WTC11 (cell line): ENCODE results near the gene UTS2B. TPM values are rescaled to one million over a fixed set of nuclear protein-coding genes. Genes with fewer than 3 reads are reported as not detected.

Experiments
- ATAC-seq: fragments of 200-7000 bp; cut with Tn5 transposase; 2 replicates; pipeline ENCODE4 v1.10.0; 2021; ENCODE audit warnings: mild to moderate bottlenecking, moderate library complexity
- CTCF ChIA-PET: fragments of 300-600 bp; sonication (Branson Sonifier 250); formaldehyde crosslinking; loops from one replicate; lab custom pipeline; 2021; ENCODE audit warnings: antibody characterized with exemption; lab: Charles Lee
- POLR2A ChIA-PET: fragments of 350-600 bp; sonication (Branson Sonifier 250); formaldehyde crosslinking; loops from one replicate; lab custom pipeline; 2021; ENCODE audit warnings: antibody characterized with exemption; lab: Charles Lee
- DNase-seq: peaks from one replicate; pipeline ENCODE4 v3.0.0; 2021; ENCODE audit warnings: low spot score
- H3K27ac Mint-ChIP-seq: 2 replicates; pipeline ENCODE4 v1.8.0; 2021; ENCODE audit warnings: mixed read lengths
- H3K27me3 Mint-ChIP-seq: 2 replicates; pipeline ENCODE4 v1.8.0; 2021; ENCODE audit warnings: low read depth, mild to moderate bottlenecking, moderate library complexity, mixed read lengths
- H3K36me3 Mint-ChIP-seq: 2 replicates; pipeline ENCODE4 v1.8.0; 2021; ENCODE audit warnings: mixed read lengths
- H3K4me1 Mint-ChIP-seq: 2 replicates; pipeline ENCODE4 v1.8.0; 2022; ENCODE audit warnings: mixed read lengths
- H3K4me3 Mint-ChIP-seq: 2 replicates; pipeline ENCODE4 v1.8.0; 2021; ENCODE audit warnings: mild to moderate bottlenecking, moderate library complexity, mixed read lengths
- H3K9me3 Mint-ChIP-seq: 2 replicates; pipeline ENCODE4 v1.8.0; 2021; ENCODE audit warnings: mixed read lengths
- CBFB ChIP-seq: sonication (generic); formaldehyde crosslinking; IDR thresholded peaks from 2 replicates; pipeline ENCODE4 v1.8.1; 2022; ENCODE audit warnings: mild to moderate bottlenecking, low read depth, missing genetic modification reagents
- FOXJ3 ChIP-seq: sonication (generic); formaldehyde crosslinking; IDR thresholded peaks from 2 replicates; pipeline ENCODE4 v1.9.0; 2021; ENCODE audit warnings: missing genetic modification reagents, mild to moderate bottlenecking, borderline replicate concordance
- FOXK1 ChIP-seq: sonication (generic); formaldehyde crosslinking; IDR thresholded peaks from 2 replicates; pipeline ENCODE4 v1.8.0; 2022; ENCODE audit warnings: mild to moderate bottlenecking, moderate library complexity, missing genetic modification reagents
- FOXP1 ChIP-seq: sonication (generic); formaldehyde crosslinking; IDR thresholded peaks from 2 replicates; pipeline ENCODE4 v1.8.0; 2022; ENCODE audit warnings: missing genetic modification reagents, mild to moderate bottlenecking, moderate library complexity, borderline replicate concordance
- GABPB1 ChIP-seq: sonication (generic); formaldehyde crosslinking; IDR thresholded peaks from 2 replicates; pipeline ENCODE4 v1.8.1; 2023; ENCODE audit warnings: mild to moderate bottlenecking, missing genetic modification reagents
- GRHL2 ChIP-seq: fragments of 250-450 bp; sonication (Bioruptor Pico); IDR thresholded peaks from 2 replicates; pipeline ENCODE4 v1.8.0; 2022; ENCODE audit warnings: mild to moderate bottlenecking, moderate library complexity; ENCODE audit not compliant: insufficient replicate concordance, severe bottlenecking
- HMGA2 ChIP-seq: fragments of 250-450 bp; sonication (Bioruptor Pico); IDR thresholded peaks from 2 replicates; pipeline ENCODE4 v1.4.0; 2021; ENCODE audit warnings: mild to moderate bottlenecking, moderate library complexity
- IRF2 ChIP-seq: sonication (generic); formaldehyde crosslinking; IDR thresholded peaks from 2 replicates; pipeline ENCODE4 v1.8.0; 2022; ENCODE audit warnings: low read depth, missing genetic modification reagents, borderline replicate concordance
- KAT7 ChIP-seq: sonication (generic); formaldehyde crosslinking; IDR thresholded peaks from 2 replicates; pipeline ENCODE4 v1.8.1; 2023; ENCODE audit warnings: missing genetic modification reagents, mild to moderate bottlenecking, borderline replicate concordance
- MYBL2 ChIP-seq: sonication (generic); formaldehyde crosslinking; IDR thresholded peaks from 2 replicates; pipeline ENCODE4 v1.8.1; 2023; ENCODE audit warnings: mild to moderate bottlenecking, moderate library complexity, missing genetic modification reagents
- NFE2L1 ChIP-seq: sonication (generic); formaldehyde crosslinking; IDR thresholded peaks from 2 replicates; pipeline ENCODE4 v1.8.1; 2023; ENCODE audit warnings: missing genetic modification reagents
- NFYB ChIP-seq: sonication (generic); formaldehyde crosslinking; conservative IDR thresholded peaks from 2 replicates; pipeline ENCODE4 v1.8.0; 2022; ENCODE audit warnings: low read depth, missing genetic modification reagents
- NR1H2 ChIP-seq: sonication (generic); formaldehyde crosslinking; IDR thresholded peaks from 2 replicates; pipeline ENCODE4 v1.9.0; 2021; ENCODE audit warnings: mild to moderate bottlenecking, moderate library complexity, missing genetic modification reagents
- NR3C1 ChIP-seq: sonication (generic); formaldehyde crosslinking; conservative IDR thresholded peaks from 2 replicates; pipeline ENCODE4 v1.8.1; 2023; ENCODE audit warnings: low read depth, mild to moderate bottlenecking, missing genetic modification reagents
- OVOL2 ChIP-seq: fragments of 250-450 bp; sonication (Bioruptor Pico); IDR thresholded peaks from 2 replicates; pipeline ENCODE4 v1.9.0; 2021; ENCODE audit warnings: mild to moderate bottlenecking, borderline replicate concordance
- RORB ChIP-seq: fragments of 250-450 bp; sonication (Bioruptor Pico); IDR thresholded peaks from 2 replicates; pipeline ENCODE4 v1.9.0; 2021; ENCODE audit warnings: mild to moderate bottlenecking
- SMAD3 ChIP-seq: sonication (generic); formaldehyde crosslinking; IDR thresholded peaks from 2 replicates; pipeline ENCODE4 v1.8.0; 2022; ENCODE audit warnings: missing genetic modification reagents, mild to moderate bottlenecking, borderline replicate concordance
- SOX15 ChIP-seq: fragments of 250-450 bp; sonication (Bioruptor Pico); IDR thresholded peaks from 2 replicates; pipeline ENCODE4 v1.9.0; 2021; ENCODE audit warnings: mild to moderate bottlenecking
- TEAD4 ChIP-seq: sonication (generic); formaldehyde crosslinking; IDR thresholded peaks from 2 replicates; pipeline ENCODE4 v1.8.0; 2022; ENCODE audit warnings: mild to moderate bottlenecking, missing genetic modification reagents
- ZNF232 ChIP-seq: sonication (generic); formaldehyde crosslinking; IDR thresholded peaks from 2 replicates; pipeline ENCODE4 v1.8.0; 2022; ENCODE audit warnings: mild to moderate bottlenecking, missing genetic modification reagents
- ZNF423 ChIP-seq: fragments of 250-450 bp; sonication (Bioruptor Pico); IDR thresholded peaks from 2 replicates; pipeline ENCODE4 v2.1.2; 2022; ENCODE audit warnings: mild to moderate bottlenecking, moderate library complexity
- ZNF671 ChIP-seq: fragments of 250-450 bp; sonication (Bioruptor Pico); IDR thresholded peaks from 2 replicates; pipeline ENCODE4 v1.8.0; 2021; ENCODE audit warnings: mild to moderate bottlenecking
- total RNA-seq: library from RNA; stranded (reverse); gene quantifications from 3 replicates; pipeline ENCODE4 v1.2.3, GENCODE V29; 2021
- TF ChIP-seq, protein P1 (sequence below): sonication (generic); formaldehyde crosslinking; IDR thresholded peaks from 2 replicates; pipeline ENCODE4 v1.8.0; 2023; ENCODE audit warnings: missing genetic modification reagents
- TF ChIP-seq, protein P2 (sequence below): fragments of 250-450 bp; sonication (Bioruptor Pico); IDR thresholded peaks from 2 replicates; pipeline ENCODE4 v1.9.0; 2021; ENCODE audit warnings: moderate library complexity, mild to moderate bottlenecking, inconsistent platforms, borderline replicate concordance
- TF ChIP-seq, protein P3 (sequence below): fragments of 250-450 bp; sonication (Bioruptor Pico); IDR thresholded peaks from 2 replicates; pipeline ENCODE4 v2.1.2; 2022; ENCODE audit warnings: mild to moderate bottlenecking, moderate library complexity
- TF ChIP-seq, protein P4 (sequence below): sonication (generic); formaldehyde crosslinking; IDR thresholded peaks from 2 replicates; pipeline ENCODE4 v1.8.0; 2022; ENCODE audit warnings: missing genetic modification reagents

The UTS2B gene
- total RNA-seq, 1 experiment from 2014 or later = not detected

DNA sequence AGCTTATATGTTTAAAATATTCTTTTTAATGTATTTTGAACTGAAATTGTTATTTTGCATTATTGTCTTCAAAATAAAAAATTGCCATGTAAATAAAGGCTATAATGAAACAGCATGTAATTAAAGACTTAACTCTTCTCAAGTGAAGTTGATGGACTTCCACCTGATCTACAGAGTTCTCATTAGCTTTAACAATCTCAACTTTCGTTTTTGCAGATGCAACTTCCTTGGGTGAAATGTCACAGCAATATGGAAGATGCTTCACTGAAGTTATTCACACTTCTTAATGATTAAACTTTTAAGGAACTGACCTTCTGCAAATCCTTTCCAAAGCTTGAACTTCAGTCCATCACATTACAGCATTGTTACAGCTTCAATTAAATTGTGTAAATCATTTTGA lies 67.7 kb downstream of the UTS2B start:
- H3K4me1 Mint-ChIP-seq = peaks cover 36% of the 10 kb centered on the region
- H3K27ac Mint-ChIP-seq = no peak overlapping the region
- ChIA-PET CTCF (no interaction called here), POLR2A (no interaction called here)
- H3K36me3 Mint-ChIP-seq = peaks cover 12% of the 10 kb centered on the region
- TF ChIP-seq GRHL2 (CRISPR knock-in tag) (no peak), HMGA2 (no peak), IRF2 (no peak), SOX15 (CRISPR knock-in tag) (no peak), FOXJ3 (CRISPR knock-in tag) (no peak), NR3C1 (CRISPR knock-in tag) (no peak), GABPB1 (no peak), RORB (no peak), NFYB (CRISPR knock-in tag) (no peak), CBFB (CRISPR knock-in tag) (no peak), ZNF232 (CRISPR knock-in tag) (no peak), NFE2L1 (CRISPR knock-in tag) (no peak), SMAD3 (no peak), ZNF671 (CRISPR knock-in tag) (no peak), OVOL2 (CRISPR knock-in tag) (no peak), KAT7 (no peak)
- TF ChIP-seq, protein P1, sequence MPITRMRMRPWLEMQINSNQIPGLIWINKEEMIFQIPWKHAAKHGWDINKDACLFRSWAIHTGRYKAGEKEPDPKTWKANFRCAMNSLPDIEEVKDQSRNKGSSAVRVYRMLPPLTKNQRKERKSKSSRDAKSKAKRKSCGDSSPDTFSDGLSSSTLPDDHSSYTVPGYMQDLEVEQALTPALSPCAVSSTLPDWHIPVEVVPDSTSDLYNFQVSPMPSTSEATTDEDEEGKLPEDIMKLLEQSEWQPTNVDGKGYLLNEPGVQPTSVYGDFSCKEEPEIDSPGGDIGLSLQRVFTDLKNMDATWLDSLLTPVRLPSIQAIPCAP = no peak
- TF ChIP-seq, protein P2, sequence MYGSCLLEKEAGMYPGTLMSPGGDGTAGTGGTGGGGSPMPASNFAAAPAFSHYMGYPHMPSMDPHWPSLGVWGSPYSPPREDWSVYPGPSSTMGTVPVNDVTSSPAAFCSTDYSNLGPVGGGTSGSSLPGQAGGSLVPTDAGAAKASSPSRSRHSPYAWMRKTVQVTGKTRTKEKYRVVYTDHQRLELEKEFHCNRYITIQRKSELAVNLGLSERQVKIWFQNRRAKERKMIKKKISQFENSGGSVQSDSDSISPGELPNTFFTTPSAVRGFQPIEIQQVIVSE (CRISPR knock-in tag) = no peak
- TF ChIP-seq, protein P3, sequence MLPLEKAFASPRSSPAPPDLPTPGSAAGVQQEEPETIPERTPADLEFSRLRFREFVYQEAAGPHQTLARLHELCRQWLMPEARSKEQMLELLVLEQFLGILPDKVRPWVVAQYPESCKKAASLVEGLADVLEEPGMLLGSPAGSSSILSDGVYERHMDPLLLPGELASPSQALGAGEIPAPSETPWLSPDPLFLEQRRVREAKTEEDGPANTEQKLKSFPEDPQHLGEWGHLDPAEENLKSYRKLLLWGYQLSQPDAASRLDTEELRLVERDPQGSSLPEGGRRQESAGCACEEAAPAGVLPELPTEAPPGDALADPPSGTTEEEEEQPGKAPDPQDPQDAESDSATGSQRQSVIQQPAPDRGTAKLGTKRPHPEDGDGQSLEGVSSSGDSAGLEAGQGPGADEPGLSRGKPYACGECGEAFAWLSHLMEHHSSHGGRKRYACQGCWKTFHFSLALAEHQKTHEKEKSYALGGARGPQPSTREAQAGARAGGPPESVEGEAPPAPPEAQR (CRISPR knock-in tag) = no peak
- H3K27me3 Mint-ChIP-seq = no peaks in the 10 kb centered on the region
- DNase-seq (no peak), ATAC-seq (no peak)
- H3K9me3 Mint-ChIP-seq = peaks cover 12% of the 10 kb centered on the region
- no peak overlapping the region for H3K4me3 Mint-ChIP-seq

DNA sequence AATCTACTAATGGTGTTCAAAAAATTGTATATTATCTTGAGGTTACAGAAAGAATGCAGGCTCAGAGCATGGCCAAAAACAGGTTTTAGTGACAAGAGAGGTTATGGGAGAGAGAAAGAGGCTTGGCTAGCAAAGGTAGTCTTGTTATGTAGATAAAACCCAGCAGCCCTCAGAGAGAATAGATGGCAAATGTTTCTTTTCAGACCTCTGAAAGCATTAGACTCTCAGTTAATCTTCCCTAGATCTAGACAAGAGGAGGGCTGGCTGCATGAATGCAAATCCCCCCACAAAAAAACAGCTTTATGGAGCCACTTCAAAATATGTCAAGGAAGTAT lies 69.1 kb downstream of the UTS2B start:
- DNase-seq (no peak), ATAC-seq (peak; percentile 55)
- H3K4me1 Mint-ChIP-seq = peaks cover 40% of the 10 kb centered on the region
- H3K27ac Mint-ChIP-seq = peak overlapping the region; percentile 91
- TF ChIP-seq ZNF423 (CRISPR knock-in tag) (no peak), TEAD4 (CRISPR knock-in tag) (no peak), NR1H2 (no peak)
- ChIA-PET CTCF (no interaction called here), POLR2A (no interaction called here)
- H3K36me3 Mint-ChIP-seq = no peaks in the 10 kb centered on the region
- H3K9me3 Mint-ChIP-seq = no peaks in the 10 kb centered on the region
- H3K4me3 Mint-ChIP-seq = no peak overlapping the region
- H3K27me3 Mint-ChIP-seq = no peaks in the 10 kb centered on the region

DNA sequence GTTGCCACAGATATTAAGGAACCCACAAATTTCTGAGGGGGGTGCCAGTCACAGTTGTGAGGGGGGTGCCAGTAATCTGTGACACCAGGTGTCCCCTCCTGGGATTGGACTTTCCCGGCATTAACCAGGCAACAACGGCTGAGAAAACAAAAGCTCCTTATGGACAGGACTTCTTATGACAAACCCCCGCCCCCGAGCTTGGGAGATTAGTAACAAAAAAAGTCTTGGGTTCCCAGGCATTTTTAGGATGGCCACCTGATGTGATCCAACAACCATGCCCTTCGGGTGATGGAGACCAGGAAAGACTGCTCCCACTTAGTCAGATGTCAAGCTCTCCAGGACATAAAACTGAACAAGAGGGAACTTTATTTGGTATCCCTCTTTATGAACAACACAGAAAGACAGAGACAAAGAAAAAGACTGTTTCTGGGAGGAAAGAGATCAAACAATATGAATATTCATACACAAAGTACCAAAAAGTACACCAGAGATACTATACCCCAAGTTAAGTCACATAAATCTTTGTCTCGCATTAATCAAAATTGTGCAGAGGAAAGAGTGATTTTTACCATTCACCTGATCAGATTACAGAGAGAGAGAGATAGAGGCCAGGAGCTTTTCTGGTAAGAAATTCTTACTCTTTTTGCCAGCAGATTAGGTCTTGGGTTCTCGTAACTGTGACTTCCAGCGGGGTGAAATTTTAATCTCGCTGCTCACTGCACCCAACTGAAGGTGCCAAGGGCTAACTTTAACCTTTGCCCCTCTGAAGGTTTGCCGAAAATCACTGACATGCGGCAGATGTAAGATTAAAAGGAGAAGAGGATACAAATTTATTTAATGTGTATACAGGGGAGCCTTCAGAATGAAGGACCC lies 69.7 kb downstream of the UTS2B start:
- Mint-ChIP-seq H3K36me3 (no peaks in the 10 kb centered on the region), H3K4me3 (no peak overlapping the region), H3K9me3 (no peaks in the 10 kb centered on the region), H3K27ac (peak overlapping the region; percentile 91), H3K27me3 (no peaks in the 10 kb centered on the region), H3K4me1 (peaks cover 44% of the 10 kb centered on the region)
- ATAC-seq (no peak; the same call in 1 of the 2 replicates), DNase-seq (no peak)
- POLR2A ChIA-PET = interaction anchor here (0.6 kb wide), 1 partner anchor 65 kb away, joined by 7 read pairs; no protein-coding TSS in a partner anchor
- CTCF ChIA-PET = no interaction called here
- TF ChIP-seq FOXK1 (CRISPR knock-in tag) (no peak), FOXP1 (CRISPR knock-in tag) (no peak), MYBL2 (CRISPR knock-in tag) (no peak)
- TF ChIP-seq, protein P3 (CRISPR knock-in tag) = no peak
- TF ChIP-seq, protein P4, sequence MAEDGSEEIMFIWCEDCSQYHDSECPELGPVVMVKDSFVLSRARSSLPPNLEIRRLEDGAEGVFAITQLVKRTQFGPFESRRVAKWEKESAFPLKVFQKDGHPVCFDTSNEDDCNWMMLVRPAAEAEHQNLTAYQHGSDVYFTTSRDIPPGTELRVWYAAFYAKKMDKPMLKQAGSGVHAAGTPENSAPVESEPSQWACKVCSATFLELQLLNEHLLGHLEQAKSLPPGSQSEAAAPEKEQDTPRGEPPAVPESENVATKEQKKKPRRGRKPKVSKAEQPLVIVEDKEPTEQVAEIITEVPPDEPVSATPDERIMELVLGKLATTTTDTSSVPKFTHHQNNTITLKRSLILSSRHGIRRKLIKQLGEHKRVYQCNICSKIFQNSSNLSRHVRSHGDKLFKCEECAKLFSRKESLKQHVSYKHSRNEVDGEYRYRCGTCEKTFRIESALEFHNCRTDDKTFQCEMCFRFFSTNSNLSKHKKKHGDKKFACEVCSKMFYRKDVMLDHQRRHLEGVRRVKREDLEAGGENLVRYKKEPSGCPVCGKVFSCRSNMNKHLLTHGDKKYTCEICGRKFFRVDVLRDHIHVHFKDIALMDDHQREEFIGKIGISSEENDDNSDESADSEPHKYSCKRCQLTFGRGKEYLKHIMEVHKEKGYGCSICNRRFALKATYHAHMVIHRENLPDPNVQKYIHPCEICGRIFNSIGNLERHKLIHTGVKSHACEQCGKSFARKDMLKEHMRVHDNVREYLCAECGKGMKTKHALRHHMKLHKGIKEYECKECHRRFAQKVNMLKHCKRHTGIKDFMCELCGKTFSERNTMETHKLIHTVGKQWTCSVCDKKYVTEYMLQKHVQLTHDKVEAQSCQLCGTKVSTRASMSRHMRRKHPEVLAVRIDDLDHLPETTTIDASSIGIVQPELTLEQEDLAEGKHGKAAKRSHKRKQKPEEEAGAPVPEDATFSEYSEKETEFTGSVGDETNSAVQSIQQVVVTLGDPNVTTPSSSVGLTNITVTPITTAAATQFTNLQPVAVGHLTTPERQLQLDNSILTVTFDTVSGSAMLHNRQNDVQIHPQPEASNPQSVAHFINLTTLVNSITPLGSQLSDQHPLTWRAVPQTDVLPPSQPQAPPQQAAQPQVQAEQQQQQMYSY (CRISPR knock-in tag) = no peak
